HG03159 (cell line): ENCODE results near the gene FRMD3.

Experiments used
- ATAC-seq: cut with Tn5 transposase; IDR thresholded peaks from one replicate; pipeline ENCODE4 v1.9.1; 2021; ENCODE audit warnings: mild to moderate bottlenecking, moderate library complexity; ENCODE audit not compliant: unreplicated experiment

Gene FRMD3

DNA sequence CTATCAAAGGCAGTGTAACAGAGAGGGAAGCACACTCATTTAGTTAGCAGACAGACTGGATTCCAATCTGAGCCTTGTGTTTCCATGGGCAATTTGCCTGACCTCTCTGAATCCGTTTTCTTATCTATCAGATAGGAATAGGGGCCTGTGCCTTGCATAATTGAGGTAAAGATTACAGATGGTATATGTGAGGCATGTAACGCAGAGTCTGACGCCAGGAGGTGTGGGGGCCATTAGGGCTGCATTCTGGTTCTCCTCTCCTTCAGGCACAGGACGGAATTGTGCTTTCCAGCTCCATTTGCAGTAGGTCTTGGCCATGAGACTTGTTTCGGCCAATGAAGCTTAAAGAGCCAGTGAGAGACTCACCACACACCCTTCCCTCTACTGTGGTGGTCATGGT, 97.6 kb downstream of the FRMD3 start:
- ATAC-seq, result no peak

GRCh38 chr9:83435301-83435700, 102.9 kb downstream of the FRMD3 start:
- no peak for ATAC-seq

GRCh38 chr9:83434254-83434653, 103.9 kb downstream of the FRMD3 start:
- no peak for ATAC-seq

DNA sequence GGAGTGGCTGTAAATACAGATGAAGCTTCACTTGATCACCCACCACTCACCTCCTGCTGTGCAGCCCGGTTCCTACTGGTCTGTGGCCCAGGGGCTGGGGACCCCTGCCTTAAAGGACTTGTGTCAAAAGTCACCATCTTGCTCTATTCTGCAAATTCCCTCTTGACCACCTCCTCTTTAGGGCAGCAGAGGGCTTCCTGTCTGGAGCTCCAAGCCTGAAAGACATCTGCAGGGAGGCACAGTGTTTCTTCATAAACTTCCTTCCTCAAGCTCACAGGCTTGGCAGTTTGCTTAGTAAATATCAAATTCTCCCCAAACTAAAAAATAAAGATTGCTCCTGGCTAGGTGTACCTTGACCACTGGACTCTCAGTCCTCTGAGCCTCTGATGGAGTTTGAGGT, 104.4 kb downstream of the FRMD3 start:
- no peak for ATAC-seq

DNA sequence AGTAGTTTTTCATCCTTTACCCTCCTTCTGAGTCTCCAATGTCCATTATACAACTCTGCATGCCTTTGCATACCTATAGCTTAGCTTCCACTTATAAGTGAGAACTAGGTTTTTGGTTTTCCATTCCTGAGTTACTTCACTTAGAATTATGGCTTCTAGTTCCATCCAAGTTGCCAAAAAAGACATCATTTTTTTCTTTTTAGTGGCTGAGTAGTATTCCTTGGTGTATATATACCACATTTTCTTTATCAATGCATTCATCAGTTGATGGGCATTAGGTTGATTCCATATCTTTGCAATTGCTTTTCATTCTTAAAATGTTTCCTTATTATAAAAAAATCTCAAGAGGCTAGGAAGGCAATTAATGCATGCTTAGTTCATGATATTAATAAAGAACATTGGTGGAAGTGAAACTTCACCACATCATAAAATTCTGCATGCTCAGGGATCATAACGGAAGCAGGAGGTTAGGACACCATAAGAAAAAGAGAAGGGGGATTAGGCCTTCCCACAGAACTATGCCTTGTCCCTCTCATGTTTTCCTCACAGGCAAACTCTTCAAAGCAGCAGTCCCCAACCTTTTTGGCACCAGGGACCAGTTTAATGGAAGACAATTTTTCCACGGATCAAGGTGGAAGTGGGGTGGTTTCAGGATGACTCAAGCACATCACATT, 105.2 kb downstream of the FRMD3 start:
- ATAC-seq, result no peak

- ATAC-seq, result no peak
Measured at GRCh38 chr9:83432104-83432627, 106.0 kb downstream of the FRMD3 start.

DNA sequence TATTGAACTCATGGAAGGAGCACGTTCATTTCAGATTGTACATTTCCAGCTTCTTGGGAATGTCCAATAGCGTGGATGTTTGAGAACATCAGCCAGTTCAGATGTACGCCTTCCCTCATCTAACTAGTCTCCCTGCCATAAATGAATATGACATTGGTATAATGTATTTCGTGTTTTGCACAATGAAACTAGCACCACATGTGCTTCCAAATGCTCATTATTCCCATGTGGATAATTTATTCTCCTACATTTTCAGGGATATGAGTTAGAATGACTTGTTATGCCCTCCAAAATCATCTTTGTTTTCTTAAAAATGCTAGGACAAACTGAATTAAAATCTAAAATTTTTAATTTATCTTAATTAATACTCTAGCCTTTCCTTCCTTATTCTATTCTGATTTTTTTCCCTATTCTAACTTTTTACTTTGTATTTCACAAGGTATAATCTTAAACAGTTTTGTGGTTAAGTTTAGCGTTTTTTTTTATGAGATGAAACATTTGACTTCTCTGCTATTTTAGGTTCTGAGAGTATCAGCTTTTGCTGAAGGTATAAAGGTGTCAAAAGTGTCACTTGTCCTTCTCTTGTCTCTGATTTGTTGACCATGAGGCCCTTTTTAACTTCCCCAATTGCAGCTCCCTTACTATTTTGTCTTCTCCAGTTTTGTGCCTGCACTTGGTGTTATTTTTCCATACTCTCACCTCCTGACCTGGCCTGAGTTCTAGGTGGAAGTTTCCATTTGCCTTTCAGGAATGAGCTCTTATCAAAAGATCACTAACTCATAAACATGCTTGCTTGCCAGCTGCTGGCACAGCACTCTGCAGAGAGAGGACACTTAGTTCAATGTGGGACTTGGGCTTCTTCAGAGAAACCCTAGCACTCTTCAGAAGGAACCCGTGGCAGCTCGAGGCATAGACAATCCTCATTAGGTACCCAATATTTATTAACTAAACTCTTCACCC, 106.8 kb downstream of the FRMD3 start:
- ATAC-seq, result no peak

GRCh38 chr9:83430681-83431080, 107.5 kb downstream of the FRMD3 start:
- ATAC-seq, result no peak

DNA sequence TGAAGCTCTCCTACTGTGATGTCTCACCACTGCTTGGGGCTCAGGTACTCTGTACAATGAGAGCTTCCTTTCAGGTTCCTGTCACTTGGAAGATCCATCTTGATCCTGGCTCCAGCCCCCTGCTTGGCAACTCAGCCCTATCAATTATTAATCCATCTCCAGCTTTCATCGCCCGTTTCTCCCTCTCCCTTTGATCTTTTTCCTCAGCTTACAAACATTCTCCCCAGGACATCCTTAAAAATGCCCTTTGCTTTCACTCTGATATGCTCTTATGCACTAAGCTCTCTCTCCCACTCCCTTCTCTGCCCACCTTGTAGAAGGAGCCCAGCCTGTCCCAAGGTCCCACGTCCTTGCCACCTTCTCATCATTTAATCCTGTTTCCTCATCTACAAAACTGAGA, 109.0 kb downstream of the FRMD3 start:
- no peak for ATAC-seq

DNA sequence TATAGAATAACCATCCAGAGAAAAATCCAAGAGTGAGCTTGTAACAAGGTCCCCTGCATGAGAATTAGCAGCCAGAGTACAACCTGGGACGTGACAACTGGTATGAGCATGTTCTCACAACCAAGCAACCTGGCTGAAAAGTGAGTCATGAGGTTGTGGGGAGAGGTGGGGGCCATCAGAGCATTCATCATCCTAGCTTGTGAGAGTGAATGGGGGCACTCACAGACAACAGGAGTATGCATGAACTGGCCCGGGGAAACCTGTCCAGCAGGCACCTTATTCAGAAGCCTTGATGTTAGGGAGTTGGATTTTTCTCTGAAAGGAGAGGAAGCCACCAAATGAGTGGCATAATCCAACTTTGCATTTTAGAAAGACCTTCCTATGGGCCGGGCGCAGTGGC, 113.0 kb downstream of the FRMD3 start:
- ATAC-seq, result no peak

DNA sequence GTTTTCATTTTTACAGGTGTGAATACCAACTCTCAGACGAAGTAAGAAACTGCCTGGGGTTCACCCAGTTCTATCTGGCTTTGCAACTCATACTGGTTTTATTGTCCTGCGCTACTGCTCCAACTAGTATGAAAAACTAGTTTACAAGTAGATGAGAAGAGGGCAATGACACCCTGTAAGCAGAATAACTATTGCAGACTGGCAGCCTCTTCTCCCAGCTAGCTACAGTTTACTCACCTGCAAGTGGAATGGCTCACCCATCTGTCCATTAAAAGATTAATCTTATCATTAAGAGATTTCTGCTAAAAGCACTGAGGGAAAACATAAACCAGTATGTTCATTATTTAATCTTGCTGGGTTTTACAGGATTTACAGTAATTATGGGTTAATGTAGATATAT, 113.4 kb downstream of the FRMD3 start:
- no peak for ATAC-seq

GRCh38 chr9:83423815-83424707, 114.1 kb downstream of the FRMD3 start:
- ATAC-seq, result no peak

- ATAC-seq, result no peak
Measured at GRCh38 chr9:83422527-83422926, 115.7 kb downstream of the FRMD3 start.

DNA sequence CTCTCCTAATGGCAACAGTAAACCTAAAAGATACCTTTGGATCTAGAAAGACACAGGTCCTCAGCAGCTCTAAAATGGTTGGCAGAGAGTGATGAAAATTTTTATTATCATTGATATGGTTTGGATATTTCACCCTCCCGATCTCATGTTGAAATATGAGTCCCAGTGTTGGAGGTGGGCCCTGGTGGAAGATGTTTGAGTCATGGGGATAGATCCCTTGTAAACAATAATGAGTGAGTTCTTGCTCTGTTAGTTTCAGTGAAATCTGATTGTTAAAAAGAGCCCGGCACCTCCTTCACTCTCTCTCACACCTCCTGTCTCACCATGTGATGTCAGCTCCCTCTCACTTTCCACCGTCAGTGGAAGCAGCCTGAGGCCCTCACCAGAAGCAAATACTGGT, 117.7 kb downstream of the FRMD3 start:
- ATAC-seq, result no peak

- no peak for ATAC-seq
Measured at GRCh38 chr9:83419961-83420360, 118.2 kb downstream of the FRMD3 start.

DNA sequence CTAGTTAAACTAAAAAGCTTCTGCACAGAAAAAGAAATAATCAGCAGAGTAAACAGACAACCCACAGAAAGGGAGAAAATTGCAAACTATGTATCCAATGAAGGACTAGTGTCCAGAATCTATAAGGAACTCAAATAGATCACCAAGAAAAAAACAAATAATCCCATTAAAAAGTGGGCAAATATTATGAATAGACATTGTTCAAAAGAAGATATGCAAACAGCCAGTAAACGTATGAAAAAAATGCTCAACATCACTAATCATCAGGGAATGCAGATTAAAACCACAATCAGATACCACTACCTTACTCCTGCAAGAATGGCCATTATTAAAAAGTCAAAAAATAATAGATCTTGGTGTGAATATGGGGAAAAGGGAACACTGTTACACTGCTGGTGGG, 119.9 kb downstream of the FRMD3 start:
- ATAC-seq, result no peak

DNA sequence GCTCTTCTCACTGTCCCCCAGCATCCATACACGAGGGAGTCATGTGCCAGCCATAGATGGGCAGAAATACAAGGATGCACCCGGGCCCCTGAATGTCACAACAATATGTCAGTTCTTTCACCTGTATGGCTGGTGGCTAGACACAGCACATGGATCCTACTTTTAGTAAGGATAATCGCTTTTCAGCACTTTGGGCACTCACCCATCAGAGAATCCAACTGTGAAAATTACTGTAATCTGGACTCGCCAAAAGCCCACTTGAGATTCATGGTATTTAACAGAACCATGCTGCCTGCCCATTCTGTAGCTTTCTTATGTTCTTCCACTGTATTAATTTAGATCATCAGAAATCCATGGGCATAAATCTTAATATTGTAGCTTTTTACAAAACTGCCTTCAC, 124.8 kb downstream of the FRMD3 start:
- no peak for ATAC-seq

DNA sequence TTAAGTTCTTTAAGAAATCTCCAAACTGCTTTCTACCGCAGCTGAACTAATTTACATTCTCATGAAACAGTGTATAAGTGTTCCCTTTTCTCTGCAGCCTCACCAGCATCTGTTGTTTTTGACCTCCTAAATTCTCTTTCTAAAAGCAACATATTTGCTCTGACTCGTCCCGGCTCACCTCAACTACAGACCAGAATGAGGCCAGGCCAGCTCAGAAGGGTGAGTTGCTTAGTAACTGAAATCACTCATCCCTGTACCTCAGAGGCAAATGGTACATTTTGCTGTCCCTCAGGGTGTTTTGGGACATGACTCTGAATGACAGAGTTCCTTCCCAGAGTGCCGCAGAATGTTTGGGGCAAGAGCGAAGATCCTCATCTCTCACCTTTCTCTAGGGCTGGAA, 127.5 kb downstream of the FRMD3 start:
- no peak for ATAC-seq

DNA sequence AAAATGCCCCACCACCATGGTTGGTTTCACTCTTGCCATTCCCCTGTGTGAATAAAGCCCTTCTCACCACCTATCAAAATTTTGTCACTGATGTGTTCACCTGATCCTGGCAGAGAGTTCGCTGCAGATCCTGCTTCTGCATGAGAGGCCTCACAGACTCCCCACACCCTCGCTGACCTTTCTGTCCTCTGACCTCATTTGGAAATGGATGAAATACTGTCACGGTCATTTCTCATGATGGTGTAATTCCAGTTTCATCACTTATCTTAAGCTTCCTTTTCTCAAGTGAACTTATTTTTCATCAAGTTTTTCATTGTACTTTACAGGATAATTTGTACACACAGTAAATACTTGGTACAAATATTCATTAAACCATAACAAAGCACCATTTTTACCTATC, 131.3 kb downstream of the FRMD3 start:
- ATAC-seq, result no peak

DNA sequence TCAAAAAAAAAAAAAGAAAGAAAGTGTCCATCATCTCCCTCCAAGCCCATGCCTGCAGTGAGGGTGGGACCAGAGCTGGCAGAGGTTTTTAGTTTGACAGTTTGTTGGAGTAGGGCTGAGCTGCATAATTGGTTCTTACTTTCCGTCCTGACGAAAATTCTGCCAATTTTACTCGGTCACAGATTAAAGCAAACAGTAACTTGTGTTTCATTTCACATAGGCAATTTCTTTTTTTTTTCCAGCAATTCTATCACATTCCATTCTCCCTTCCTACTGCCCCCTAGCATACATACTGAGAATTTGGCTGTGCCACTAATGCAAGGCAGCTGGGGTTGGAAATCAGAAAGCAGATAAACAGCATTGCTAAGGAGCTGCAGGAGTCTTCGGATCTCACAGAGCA, 132.4 kb downstream of the FRMD3 start:
- ATAC-seq, result no peak
